DMS 273 treated with DMSO at 0.1 percent for 48 hours (cell line): ENCODE measurements around the gene SYCP2.

ENCODE experiments used
- DNase-seq: peaks from one replicate; lab custom pipeline; 2025; lab: John Stamatoyannopoulos, UW

Gene SYCP2

DNA sequence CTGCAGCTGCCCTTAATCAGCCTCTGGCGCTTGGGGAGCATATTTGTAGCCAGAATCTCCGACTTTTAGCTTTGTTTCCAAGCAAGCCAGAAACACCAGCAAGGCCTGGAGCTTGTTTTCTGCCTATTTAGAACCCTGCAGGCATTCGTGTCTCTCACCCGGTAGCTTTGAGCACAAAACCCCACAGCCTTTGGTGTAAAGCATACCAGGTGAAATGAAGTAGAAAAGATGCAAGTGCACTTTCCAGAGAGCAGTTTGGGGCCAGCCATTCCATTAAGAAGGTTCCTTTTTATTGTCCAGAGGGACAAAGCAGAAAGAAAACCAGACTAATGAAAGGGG is 7.5 kb upstream of the SYCP2 start:
- no peak for DNase-seq

DNA sequence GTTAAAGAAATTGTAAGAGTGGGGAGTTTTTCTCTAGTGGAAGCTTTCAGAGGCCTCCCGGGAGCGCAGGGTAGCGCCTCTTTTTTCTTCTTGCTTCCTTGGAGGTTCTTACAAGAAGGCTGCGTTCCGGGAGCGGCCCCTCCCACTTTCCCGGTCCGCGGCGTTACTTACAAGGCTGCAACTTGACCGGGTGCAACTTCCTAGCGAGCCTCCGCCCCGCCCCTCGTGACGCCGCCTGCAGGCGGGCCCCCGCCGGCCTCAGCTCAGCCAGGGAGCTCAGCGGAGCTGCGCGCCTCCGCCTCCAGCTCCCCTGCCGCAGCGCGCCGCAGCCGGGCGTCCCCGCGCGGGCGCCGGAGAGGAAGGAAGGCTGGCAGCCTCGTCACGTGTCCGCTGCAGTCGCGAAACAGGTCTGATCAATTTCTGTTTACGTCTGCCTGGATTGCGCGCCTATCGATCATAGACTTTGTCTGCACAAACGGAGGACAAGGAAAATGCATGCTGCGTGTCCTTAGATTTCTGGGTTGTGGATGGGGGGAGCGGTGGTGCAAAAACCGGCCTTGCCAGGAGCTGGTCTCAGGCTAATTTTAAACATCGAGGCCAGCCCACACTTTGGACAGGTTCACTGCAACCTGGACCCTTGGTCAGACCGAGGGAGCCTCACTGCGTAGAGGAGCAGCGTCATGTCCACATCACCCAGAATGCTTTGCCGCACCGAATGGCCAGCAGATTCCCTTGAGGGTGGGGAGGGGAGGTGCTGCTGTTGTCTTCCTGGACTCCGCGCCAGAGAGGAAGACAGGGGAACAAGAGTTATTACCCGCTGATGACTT is 6.9 kb upstream of the SYCP2 start, which contains the start of the genes FAM217B and PPP1R3D:
FAM217B (plus strand) TSS at position 261 of the 827 bp plus-strand sequence. CDS start 3,555 bp downstream, outside the sequence.
PPP1R3D (minus strand) TSS at position 177 of the 827 bp plus-strand sequence. CDS start 374 bp downstream, outside the sequence.
- DNase-seq = peak; percentile 79

DNA sequence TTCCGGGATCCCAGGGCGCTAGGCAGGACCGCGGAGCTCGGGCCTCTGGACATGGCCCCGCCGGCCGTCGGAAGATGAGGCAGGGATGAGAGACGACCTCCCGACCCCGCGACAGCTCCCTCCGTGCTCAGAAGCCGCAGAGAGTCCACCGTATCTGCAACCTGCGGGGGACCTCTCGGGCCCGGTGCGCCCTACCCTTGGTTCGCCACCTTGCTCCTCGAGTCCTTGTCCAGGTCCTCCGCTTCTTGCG is 6.4 kb upstream of the SYCP2 start:
- DNase-seq = no peak

DNA sequence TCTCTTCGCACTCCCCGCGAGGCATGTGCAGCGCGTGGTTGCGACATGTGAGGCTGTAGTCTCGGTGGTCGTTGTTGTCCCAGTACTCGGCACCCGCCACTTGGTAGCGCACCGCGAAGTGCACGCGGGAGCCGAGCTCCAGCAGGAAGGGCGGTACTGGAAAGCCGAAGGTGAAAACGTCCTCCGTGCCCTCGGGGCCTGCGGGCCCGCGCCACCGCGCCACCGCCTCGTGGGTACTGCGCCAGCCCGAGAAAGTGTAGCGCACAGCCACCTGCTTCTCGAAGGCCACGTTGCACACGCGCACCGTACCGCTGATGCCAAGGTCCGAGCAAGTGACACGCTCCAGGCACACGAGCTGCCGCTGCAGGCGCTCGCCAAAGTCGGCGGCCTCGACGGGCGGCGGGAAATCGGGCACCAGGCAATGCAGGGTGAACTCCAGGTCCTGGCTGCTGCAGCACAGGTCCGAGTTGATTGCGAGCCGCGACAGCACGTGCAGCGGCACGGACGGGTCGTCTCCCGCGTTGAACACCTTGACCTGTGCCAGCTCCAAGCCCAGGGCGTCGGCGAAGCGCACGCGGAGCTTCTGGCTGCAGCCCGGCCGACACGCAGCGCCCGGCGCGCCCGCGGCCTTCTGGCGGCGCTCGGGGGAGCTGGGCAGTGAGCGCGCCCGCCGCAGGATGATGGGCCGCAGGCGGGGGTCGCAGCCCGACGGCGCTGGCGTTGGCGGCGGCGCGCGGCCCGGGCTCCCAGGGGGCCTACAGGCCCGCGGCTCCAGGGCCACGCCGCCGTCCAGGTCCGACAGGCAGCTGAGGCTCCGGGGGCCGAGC is 5.8 kb upstream of the SYCP2 start:
- no peak for DNase-seq

DNA sequence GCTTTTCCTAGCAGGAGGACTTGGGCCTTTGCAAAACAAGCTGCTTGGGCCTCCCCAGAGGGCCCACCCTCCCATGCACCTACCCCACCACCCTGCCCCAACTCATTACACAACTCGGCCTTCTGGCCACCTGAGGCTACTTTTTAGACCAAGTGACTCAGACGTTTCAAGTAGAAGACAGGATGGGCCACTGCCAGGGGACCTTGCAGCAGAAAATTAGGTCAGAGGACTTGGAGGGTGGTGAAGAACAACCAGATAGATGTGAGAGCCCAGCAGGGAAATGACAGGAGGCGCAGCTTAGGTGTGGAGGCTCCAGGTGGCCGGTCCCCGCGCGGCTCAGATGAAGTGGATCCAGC is 5.2 kb upstream of the SYCP2 start:
- DNase-seq = no peak

DNA sequence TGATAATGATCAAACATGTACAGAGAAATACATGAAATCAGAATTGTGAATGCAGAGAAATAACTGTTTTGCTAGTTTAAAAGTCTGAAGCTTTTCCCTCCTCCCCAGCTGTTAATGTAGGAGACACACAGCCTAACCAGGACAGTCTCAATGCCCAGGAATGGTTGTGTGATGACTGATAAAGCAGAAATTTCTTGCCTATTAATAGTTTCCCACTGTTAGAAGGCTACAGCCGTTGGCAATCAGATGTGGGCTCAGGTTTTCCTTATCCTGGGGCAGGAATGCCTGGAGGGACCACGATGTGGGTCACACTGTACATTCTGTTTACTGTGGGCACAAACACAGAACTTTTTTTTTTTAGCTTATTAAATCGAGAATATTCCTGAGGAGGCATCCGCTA is 4.8 kb upstream of the SYCP2 start:
- no peak for DNase-seq

DNA sequence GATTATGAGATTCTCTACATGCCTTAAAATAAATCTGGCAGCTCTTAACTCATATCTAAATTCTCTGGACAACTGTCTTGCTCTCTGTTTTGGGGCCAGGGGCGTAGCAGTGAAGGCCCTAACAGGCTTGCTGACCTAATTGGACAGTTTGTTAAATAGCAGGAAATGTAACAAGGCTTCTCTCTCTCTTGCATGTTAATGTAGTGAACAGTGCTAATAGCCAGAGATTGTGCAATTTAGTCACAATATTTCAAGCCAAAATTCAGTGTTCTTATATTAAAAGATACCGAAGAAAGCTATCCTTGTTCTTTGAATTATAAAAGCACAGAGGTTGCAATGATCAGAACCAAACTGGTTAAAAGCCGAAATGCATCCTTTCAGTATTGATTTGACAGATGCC is 3.7 kb upstream of the SYCP2 start:
- no peak for DNase-seq

DNA sequence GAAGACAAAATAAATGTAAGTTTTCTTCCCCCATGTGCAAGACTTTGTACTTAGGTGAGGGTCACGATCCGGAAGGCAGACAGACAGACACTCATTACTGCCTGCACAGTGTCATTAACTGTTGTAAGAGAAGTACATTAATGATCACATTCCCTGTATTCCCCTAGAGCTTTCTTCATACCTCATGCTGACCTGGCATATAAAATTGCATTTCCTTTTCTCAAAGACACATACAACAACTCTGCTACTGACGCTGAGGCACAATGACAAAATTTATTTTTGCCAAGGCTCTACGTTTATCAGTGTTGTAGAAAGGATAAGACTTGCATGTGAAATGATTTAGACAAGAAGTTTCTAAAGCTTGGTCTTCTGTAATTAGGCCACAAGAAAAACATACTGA is 3.0 kb upstream of the SYCP2 start:
- DNase-seq = no peak

DNA sequence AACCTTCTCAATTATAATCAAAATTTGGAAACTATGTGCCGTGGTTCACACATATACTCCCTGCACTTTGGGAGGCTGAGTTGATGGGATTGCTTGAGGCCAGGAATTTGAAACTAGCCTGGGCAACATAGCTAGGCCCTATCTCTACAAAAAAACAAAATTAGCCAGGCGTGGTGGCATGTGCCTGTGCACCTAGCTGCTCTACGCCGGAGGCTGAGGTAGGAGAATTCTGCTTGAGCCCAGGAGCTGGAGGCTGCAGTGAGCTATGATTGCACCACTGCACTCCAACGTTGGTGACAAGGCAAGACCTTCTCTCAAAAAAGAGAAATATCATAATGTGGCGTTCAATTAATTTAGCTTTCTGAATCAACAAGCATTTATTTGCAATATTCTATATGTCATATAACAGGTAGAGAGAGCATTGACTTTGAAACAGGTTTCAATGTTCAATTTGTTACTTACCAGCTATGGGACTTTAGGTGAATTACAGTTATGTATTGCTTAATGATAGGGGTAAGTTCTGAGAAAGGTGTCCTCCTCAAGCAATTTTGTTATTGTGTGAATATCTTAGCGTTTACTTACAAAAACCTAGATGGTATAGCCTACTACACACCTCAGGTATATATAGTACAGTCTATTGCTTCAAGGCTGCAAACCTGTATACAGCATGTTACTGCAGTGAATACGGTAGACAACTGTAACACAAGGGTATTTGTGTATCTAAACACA is 2.2 kb upstream of the SYCP2 start:
- no peak for DNase-seq

DNA sequence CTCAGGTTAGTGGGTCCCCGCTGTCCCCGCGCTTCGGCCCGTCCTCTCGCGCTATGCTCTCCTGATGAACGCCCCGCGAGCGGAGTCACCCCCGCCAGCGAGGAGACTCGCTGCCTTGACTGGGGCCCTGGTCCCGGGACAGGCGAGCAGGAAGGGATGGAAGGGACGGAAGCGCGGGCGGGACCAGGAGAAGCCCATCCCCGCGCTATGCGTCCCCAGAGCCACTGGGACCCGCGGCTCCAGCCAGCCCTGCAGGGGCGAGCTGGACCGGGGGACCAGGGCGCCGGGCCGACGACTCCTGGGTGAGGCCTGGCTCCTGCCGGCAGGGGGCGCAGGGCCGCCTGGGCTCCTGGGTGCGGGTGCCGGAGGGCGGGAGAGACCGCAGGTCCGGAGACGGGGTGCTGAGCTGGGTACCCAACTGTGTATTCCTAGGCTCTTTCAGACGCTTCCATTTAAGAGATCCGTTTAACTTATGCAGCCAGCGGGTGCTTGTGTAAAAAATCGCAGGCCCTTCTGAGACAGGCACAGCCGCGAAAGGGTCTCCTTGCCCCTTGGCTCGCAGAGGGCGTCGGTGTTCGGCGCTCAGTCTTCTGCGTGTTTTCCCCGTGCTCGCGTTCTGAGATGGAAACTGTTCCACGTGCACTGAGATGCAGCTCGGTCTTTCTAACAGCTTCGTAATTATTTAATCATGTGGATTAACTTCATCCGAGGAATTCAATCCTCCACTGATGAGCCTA is 580 bp upstream of the SYCP2 start:
- DNase-seq = no peak

DNA sequence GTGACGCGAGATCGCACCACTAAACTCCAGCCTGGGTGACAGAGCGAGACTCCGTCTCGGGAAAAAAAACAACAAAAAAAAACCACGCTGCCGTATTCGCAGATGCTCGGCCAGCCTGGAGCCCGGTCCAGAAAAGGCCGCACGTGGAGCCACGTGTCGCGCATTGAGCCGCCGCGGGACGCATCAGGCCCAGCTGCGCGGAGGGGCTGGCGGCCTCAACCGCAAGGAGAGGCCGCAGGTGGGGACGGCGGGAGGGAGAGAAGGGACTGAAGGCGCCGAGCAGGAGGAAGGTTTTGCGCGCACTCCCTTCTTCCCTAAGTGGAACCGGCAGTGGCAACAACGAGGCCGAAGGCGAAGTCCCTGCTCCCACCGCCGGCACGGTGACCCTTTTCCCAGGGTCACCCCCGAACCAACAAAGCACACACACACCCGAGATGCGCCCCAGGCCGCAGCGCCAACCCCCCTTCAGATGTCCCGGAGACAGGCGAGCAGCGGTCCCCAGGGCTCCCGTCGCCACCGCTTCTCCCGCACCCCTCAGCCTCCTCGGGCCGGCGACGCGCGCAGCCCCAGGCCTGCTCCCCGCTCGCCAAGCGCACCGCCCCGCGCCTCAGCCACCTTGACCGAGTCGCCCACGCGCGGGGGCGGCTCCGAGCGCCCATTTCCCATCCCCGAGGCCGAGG is 681 bp downstream of the SYCP2 start:
- DNase-seq = no peak

DNA sequence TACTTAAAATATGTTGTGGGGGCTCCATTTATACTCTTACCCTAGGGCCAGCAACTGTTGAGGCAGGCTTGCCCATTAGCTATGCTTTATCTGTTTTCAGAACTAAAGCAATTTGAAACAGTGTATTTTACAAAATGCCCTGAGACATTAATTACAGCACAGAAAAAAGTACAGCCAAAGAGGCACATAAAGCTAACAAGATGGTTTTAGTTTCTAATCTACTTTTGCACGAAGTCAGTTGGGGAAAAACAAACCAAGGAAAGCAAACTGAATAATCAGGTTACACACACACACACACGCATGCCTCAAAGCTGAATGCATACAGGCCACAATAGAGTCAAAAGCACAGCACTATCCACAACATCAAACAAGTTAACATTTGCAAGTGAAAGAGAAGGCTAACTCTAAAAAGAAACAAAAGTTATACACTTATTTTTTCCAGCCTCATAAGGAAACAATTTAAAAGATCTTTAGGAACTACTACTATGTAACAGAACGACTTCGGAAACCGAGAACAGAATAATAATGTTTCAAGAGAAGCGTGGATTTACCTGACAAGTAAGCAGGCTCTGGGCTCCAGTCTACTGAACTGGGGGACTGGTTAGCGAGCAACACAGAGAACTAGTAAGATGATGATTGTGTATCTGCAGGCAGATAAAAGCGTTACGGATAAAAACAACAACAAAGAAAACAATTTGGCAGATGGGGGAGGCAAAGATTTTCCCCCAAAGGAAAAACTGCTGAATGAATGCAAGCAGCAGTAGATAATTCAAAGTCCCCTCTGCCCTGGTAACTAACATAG is 1.7 kb downstream of the SYCP2 start:
- DNase-seq = no peak

DNA sequence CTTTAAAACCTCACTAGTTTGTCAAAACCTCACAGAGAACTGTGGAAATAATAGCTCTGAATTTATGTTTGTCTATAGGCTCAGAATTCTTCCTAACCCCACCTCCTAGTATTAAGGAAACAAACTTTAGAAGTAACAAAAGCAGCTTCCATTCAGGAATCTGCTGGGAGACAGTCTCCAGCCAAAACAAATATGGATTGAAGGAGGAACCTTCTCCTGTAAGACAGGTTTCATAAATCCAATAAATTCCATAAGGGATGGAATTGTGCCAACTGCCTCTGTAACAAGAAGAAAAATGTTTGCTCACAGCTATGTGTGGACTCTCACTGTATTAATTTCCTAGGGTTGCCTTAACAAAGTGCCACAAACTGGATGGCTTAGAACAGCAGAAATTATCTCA is 7.5 kb downstream of the SYCP2 start:
- DNase-seq = no peak

DNA sequence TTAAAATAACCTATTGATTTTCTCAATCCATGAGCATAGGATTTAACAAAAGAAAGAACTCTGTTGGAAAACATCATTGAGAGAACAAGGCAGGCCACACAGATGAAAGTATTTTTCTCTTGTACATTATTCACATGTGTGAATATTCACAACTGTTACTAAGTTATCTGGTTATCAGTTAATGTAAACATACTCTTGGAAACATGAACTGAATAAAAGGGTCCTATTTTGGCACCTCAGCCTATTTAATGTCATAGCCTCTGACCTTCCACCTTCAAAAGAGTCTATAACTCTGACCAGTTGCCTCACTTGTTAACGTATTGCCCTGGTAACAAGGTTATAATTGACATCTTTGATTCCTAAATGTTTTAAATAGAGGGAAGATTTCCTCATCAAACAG is 8.1 kb downstream of the SYCP2 start:
- no peak for DNase-seq

DNA sequence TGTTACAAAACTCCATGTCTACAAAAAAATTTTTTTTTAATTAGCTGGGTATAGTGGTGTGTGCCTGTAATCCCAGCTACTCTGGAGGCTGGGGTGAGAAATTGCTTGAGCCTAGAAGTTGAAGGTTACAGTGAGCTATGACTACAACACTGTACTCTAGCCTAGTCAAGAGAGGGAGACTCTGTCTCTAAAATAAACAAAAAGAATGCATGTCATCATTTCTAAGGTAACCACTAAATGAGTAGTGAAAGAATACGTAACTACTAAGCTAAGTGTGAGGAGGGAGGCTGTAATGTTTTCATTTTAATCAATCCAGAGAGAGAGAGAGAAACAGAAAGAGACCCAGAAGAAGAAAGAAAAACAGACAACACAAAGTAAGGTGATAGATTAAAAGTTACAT is 9.9 kb downstream of the SYCP2 start:
- no peak for DNase-seq

DNA sequence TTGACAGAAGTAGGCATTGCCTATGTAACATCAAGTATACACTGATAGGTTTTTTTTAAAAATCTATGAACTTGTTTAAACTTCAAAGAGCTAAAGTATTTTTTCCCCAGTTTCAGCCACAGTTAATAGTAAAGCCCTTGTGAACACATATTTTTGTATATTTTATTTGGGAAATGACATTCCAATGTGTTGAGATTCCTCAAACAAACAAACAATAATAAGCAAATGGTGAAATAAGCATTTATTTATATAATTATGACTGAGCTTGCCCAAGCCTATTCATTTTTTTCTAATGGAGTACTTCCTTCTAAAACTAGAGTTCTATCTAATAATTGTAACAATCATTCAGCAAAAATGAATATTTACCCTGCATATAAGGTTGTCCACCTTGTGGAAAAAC is 12.5 kb downstream of the SYCP2 start:
- no peak for DNase-seq

DNA sequence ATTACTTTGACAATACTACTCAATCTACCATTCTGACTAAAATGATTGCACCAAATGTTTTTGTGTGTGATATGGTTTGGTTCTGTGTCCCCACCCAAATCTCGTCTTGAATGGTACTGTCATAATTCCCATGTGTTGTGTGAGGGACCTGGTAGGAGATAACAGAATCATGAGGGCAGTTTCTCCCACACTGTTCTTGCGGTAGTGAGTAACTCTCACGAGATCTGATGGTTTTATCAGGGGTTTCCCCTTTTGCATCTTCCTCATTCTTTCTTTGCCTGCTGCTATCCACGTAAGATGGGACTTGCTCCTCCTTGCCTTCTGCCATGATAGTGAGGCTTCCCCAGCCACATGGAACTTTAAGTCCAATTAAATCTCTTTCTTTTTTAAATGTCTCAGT is 20.8 kb downstream of the SYCP2 start:
- DNase-seq = no peak

DNA sequence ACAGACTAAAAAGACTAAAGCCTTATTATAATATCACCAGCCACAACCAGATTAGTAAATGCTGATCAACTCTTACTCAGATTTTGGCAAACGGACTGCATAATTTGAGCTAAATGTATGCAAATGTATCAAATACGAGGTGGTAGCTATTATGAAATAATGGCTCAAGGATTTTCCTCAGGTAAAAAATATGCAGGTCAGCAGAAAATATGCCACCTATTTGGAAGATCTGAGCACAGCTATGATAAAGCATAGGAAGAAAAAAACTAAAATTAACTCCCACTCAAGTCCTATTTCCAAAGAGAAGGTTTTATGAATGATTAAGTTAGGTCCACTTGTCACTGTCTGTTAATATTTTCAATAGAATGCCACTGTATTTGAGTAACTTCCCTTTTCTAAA is 22.4 kb downstream of the SYCP2 start:
- DNase-seq = no peak

DNA sequence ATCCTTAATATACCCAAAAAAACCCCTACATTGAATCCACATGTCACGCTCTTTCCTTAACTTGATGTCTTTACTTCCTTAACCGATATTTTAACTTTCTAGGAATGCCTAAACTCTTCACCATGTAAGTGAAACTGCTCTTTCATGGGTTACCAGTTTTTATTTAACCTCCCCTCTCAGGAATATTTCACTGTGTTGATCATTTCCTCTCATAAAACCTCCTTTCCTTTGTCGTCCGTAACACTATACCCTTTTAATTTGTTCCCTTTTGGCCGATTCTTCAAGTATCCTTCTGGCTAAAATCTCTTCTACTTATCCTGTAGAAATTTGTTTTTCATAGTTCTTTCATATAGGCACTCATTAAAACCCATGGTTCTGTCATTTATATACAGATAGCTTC is 24.6 kb downstream of the SYCP2 start:
- no peak for DNase-seq

DNA sequence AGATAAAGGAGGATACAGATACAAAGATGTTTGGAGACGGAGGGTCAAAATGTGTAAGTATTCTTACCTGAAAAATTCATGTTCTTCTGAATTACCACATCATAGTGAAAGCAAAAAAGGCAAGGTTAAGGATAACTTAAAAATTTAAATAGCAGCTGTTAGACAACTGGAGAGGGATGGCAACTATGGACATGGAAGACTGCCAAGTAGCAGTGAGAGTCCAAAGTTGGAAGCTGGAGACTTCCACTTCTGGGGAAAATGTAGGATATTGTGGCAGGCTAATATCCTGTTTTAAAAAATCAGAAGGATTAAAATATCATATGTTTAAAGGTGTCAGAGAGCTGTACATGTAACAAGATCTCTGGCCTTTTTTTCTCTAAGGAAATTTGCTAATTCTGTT is 29.8 kb downstream of the SYCP2 start:
- no peak for DNase-seq

DNA sequence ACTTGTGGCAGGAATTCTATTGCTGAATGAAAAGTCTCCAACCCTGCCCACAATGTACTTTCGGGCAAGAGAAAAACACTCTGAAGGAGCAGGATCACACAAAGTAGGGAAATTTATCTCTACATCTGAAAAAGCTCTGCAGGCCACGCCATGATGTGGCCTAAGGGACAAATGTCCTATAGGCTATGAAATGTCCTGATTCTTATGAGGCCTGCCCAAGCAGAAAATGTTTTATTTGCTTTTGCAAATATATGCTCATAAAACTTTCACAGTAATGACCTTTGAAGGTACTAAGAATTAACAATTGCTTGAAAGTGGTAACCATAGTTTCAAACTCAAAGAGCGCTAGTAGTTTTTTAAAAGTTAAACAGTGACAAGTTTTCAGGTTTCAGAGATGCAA is 31.0 kb downstream of the SYCP2 start:
- DNase-seq = no peak
